D341Med (cell line): Measurements from ENCODE around the gene TNFRSF21.
A peak's percentile ranks its signal among the peaks of the same experiment; 100 is the strongest.
"Not testable (repeated sequence)": the region's sequence is repeated elsewhere in the genome, so short reads cannot be mapped to it uniquely, and the experiment has no call there.

Source experiments
- DNase-seq: peaks from one replicate; pipeline ENCODE4 v3.0.0; 2012; ENCODE audit warnings: low spot score

The TNFRSF21 gene, protein sequence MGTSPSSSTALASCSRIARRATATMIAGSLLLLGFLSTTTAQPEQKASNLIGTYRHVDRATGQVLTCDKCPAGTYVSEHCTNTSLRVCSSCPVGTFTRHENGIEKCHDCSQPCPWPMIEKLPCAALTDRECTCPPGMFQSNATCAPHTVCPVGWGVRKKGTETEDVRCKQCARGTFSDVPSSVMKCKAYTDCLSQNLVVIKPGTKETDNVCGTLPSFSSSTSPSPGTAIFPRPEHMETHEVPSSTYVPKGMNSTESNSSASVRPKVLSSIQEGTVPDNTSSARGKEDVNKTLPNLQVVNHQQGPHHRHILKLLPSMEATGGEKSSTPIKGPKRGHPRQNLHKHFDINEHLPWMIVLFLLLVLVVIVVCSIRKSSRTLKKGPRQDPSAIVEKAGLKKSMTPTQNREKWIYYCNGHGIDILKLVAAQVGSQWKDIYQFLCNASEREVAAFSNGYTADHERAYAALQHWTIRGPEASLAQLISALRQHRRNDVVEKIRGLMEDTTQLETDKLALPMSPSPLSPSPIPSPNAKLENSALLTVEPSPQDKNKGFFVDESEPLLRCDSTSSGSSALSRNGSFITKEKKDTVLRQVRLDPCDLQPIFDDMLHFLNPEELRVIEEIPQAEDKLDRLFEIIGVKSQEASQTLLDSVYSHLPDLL

DNA sequence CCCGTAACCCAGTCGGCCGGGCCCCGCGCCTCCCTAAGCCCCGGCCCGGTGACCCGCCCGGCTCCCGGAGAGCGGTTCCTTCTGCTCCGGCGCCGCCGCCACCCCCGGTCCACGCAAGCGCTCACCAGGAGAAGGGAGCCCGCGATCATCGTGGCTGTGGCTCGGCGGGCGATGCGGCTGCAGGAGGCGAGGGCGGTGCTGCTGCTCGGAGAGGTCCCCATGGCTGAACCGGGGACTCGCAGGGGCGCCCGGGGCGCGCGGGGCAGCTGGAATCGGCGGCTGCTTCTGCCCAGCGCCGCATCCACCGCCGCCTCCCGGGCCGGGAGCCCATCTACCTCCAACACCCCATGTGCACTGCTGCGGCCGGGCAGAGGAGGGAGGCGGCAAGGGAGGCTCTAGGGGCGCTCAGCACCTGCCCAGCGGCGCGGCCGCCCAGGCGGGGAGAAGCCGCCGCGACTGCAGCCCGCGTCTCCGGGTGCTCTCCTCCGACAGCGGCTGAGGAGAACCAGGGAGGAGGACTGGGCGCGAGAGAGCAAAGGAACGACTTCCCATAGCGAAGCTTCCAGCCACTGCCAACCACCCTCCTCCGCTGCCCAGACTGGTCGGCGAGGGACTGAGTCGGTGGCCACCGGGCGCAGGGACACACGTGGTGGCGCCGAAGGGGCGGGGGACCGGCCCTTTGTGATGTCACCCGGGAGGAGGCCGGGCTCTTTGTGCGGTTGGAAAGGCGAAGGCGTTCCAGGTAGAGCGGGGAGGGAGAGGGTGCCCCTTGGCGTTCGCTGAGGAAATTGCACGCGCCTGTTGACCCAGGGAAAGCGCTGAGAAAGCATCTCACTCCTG lies at the start of gene TNFRSF21:
TNFRSF21 (minus strand) TSS at position 615 of the 840 bp plus-strand sequence; CDS start at position 221, 394 bp downstream.
- peak; percentile 94 for DNase-seq

DNA sequence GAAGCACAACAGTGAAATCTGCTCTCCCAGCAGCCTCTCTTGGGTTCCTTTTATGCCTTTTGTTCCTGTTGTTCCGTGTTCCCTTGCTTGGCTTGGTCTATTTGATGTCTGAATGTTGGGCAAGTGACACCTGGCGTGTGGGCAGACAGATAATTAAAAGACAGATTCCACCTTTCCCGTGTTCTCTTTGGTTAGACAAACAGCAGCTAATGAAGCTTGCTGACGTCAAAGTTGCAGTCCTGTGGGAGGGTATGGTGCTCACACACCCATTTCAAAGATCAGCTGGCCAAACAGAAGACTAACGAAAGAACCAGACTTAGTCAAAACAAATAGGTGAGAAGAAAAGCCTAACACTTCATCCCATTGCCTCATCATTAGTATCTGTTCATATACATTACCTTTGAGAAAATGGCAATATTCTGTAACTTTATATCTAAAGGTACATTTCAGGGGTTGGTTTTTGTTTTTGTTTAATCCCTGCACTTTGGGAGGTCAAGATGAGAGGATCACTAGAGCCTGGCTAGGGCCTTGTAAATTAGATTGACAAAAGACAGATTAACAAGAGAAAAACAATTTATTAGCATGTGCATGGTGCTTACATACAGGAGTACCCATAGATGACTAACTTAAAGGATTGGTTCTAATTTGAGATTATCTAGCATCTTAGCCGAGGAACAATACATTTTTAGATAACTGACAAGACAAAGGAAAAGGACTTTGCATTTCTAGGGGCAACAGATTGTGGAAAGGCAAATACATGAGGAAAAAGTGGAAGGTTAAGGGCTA lies 48.9 kb upstream of the TNFRSF21 start:
- no peak for DNase-seq

DNA sequence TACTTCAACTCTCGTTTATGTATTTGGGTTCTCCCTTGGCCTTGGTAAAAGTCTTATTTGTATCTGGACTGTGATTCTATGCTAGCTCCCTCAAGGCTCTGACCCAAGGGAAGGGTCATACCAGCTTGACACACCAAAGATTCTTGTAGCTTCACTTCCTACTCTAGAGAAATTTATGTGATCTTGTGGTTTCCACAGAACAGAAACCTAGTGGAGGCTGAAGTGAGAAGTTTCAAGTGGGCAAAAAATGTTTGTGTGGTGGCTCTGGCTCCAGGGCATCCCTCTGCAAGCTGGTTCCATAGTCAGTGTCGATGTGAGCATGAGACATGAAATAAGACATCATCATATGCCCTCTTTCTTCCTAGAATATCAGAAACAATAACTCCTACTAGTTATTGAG lies 48.1 kb upstream of the TNFRSF21 start:
- DNase-seq, result no peak

DNA sequence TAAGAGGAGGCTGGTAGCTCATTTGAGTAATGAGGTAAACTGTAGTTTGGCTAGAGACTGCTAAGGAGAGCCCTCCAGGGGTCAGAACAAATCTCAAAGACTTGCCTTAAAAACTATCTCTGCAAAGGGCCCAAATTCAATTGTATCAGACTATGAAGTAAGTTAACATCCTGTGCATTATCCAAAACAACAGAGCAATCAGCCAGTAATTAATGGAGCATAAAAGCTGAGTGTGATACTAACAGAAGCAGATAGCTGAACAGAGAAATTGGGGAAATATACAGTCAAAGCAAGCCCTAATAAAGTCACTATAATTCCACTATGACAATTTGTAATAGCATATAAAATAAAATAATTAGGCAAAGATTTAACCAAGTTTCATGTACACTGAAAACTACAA lies 45.8 kb upstream of the TNFRSF21 start:
- DNase-seq, result no peak

DNA sequence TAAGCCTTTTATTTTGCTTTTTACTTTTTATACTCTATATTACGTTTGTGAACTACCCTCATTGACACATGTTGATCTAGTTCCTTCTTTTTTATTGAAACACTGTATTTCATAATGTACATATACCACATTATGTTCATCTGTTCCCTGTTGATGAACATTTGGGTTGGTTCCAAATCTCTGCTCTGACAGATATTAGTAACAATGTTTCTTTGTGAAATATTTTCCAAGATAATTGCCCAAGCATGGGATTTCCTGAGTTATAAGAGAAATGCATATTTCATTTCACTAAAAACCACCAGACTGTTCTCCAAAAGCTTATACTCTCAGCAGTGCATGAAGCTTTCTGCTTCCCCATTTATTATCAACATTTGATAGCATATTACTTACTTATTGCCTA lies 44.2 kb upstream of the TNFRSF21 start:
- DNase-seq, result no peak

DNA sequence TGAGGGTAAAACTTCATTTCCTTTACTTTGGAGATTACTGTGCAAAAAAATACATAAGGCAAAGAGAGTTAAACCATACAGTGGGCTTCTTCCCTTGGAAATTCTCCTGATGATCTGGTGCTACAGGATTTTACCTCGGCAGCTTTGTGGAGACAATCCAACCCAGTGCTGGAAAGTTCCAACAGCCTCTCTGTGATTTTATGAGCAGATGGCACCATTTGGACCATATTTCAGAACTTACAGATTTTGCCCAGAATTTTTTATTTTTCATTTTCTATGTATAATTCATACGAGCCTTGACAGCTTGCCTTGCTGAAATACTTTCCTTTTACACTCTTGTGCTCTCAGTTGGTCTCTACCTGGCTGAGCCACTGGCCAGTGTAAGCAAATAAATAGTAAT lies 43.3 kb upstream of the TNFRSF21 start:
- DNase-seq, result no peak

DNA sequence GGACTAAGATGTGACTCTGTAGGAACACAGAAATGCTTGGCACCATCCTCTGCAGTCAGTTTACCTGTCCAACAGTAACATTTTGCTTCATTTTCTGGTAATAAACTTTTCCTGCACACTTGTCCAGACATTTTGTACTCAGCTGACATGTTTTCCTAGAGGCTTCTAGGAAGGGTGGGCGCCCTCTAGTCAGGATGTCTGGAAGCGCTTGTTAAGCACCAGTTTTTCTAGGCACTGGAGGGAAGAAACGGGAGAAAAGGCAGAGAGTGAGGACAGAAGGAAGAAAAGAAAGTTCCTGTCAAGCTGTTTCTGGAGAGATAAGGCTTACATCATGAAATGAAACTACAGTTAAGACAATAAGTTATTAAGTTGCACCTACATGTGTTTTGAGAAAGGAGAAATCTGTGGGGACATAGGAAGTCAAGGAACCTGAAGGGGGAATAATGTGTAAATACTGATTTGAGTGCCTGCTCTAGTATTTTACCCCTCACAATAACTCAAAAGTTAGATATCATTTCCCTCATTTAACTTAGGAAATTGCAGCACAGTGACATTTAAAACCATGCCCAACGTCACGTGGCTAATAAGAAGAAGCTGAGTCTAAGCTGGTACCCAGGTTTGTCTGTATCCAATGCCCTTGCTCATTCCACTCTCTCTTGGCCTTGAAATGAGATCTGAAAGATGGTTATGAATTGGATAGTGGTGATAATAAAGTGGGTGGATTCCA lies 42.7 kb upstream of the TNFRSF21 start:
- DNase-seq, result no peak

DNA sequence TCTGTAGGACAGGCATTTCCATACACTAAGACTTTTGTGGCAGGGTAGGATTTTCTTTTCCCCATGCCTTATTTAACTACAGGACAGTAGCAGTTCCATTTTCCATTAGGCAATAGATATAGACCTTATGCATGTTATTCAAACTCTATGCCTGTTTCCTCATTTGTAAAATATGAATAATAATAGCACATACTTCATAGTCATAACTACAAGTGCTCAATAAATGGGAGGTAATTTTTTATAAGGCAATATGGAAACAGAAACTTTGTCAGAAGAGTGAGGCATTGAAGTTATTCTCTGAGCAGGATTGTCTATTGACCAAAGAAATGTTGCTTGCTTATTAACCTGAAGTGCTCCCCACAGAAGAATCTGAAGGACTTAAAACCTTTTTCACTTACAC lies 41.9 kb upstream of the TNFRSF21 start:
- no peak for DNase-seq

DNA sequence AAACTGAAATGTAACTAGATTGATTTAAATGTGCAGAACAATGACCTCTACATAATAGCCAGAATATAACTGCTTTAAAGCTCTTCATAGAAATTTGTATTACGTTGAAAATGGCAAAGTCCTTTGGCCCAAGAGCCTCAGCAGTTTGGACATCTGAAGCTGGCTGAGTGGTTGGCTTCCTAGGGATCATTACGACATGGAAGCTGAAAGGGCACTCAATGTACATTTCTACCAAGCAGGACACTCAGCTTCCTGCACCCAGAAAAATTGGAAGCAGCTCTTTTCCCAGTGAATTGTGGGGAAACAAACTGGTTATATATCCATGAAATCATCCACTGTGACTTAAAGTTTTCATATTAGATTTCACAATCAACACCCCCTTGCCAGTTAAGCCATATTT lies 40.2 kb upstream of the TNFRSF21 start:
- no peak for DNase-seq

DNA sequence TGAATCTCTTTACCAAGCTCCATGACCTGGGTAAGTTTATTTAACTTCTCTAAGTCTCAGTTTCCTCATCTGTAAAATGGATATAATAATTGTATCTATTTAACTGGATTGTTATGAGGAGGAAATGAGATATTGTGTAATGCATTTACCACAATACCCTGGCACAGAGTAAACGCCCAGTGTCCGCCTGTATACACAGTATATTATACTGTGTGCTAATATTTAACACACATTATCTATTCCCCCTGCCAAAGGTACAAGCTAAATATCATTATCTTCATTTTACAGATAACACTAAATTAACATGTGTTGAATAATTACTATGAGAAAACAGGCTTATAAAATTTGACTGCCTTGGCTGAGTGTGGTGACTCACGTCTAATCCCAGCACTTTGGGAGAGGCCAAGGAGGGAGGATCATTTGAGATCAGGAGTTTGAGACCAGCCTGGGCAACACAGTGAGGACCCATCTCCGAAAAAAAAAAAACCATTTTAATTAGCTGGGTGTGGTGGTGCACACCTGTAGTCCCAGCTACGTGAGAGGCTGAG lies 38.7 kb upstream of the TNFRSF21 start:
- no peak for DNase-seq

DNA sequence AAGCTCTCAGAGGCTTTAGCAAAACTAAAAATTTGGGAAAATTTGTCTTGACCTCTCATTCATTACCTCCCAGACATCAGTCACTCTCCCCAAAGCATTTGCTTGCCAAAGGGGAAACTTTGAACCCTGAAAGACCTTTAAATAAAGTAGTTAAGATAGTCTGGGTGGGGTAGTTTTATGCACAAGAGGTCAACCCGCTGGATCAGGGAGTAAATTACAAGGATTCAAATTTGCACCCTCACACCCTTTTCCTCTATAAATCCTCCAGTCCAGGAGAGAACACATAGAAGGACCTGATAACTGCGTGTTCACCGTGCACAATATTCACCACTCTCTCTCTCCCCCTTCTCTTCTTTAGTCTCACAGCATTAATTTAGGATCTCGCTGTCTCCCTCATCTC lies 36.1 kb upstream of the TNFRSF21 start:
- no peak for DNase-seq

DNA sequence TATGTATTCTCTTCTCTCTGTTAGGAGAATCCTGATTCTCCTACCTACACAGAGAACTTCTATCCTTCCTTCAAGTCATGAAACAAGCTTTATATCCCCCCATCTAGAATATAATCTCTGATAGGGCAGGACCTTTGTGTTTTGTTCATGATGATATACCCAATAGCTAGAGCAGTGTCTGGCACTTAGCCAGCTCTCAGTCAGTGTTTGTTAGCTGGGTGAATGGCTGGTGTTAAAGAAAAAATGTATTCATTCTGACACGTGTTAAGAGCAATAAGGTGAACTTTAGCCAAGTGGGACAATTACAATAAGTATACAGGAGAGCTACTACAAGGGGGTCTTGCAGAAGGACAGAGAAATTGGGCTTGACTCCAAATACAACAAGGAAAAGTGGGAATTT lies 34.3 kb upstream of the TNFRSF21 start:
- no peak for DNase-seq

DNA sequence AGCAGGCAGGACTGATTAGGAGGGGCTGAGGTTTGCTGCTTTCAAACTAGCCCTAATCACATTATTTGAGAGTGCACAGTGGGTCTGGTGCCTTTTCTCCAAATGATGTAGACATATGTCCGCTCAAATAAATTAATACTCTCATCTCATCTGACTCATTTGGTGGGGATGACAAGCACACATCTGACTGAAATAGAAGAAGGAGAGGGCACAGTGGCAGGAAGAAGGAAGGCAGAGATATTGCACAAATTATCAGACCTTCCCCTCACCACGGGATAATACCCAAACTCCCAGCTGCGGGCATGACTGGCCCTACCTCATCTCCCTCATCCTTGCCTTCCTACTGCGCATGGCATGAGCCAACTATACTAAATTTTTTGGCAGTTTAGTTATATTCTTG lies 33.9 kb upstream of the TNFRSF21 start:
- no peak for DNase-seq

DNA sequence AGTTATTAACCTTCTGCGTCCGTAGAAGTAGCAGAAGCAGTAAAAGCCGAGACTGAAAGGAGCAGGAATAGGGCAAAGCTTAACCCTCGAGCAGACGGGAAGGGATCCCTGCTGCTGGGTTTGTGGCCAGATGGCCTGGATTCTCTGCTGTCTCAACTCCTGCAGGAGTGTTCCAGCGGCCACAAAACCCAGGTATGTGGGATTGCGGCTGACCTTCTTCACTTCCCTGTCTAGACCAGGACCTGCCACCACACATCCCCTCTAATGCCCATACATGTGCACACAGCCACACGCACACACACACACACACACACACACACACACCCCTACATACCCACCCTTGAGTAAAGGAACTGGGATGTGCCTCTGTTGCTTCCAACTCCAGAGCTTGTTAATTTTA lies 33.1 kb upstream of the TNFRSF21 start:
- no peak for DNase-seq

DNA sequence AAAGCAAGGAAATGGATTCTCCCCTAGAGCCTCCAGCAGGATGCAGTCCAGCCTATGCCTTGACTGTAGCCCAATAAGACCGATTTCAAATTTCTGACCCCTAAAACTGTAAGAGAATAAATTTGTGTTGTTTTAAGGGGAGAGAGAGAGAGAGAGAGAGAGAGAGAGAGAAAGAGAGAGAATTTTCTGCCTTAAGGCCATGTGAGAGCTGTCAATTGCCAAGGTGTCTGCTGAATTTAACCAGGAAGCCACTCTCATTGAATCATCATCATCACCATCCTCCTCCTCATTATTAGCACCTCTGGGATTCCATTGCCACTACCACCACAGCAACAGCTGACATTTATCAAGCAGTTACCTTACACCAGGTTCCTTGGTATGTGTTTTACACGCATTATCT lies 27.8 kb upstream of the TNFRSF21 start:
- DNase-seq, result no peak

DNA sequence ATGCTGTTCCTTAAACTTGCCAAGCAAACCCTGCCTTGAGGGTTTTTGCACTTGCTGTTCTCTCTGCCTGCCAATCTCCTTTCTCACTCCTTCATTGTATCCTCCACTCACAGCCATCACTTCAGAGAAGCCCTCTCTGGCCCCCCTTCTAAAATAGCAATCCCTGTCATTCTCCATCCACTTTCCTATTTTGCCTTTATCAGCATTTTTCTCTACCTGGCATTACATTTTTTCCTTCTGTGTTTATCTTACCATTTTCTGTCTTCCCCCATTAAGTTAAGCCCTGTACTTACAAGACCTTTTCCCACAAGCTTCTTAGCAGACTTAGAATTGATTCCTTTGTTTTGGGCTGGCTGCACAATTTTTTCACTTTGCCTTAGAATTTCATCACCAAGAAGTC lies 26.6 kb upstream of the TNFRSF21 start:
- no peak for DNase-seq

DNA sequence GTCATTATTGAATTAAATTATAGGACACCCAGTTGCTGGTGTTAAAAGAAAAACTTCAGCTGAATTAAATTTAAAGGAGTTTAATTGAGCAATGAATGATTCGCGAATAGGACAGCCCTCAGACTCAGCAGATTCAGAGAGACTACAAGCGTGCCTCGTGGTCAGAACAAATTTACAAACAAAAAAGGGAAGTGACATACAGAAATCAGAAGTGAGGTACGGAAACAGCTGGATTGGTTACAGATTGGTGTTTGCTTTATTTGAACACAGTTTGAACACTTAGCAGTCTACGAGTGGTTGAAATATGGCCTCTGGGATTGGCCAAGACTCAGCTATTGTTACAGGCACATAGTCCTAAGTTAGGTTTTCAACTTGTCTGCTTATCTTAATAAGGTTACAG lies 25.8 kb upstream of the TNFRSF21 start:
- DNase-seq, result no peak

DNA sequence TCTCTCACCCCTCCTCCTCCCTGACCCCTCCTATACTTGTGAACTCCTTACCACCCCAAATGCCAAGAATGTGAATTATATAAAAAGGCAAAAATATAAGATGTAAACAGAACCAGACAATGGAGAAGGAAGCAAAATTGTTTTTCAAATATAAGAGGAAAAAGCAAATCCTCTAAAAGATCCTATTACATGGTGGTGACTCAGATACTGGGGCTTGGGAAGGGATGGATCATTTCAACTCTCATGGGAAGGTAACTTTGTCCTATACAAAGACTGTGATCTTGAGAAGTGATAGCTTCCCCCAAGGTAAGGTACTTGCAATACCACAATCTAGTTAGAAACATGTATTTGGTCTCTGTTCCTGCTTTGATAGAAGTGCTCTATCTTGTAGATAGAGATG lies 24.6 kb upstream of the TNFRSF21 start:
- DNase-seq, result no peak

DNA sequence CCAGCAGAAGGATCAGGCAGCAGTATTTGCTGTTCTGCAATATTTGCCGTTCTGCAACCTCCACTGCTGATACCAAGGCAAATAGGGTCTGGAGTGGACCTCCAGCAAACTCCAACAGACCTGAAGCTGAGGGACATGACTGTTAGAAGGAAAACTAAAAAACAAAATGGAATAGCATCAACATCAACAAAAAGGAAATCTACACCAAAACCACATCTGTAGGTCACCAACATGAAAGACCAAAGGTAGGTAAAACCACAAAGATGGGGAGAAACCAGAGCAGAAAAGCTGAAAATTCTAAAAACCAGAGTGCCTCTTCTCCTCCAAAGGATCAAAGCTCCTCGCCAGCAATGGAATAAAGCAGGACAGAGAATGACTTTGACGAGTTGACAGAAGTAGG lies 18.9 kb upstream of the TNFRSF21 start:
- not testable (repeated sequence) for DNase-seq

DNA sequence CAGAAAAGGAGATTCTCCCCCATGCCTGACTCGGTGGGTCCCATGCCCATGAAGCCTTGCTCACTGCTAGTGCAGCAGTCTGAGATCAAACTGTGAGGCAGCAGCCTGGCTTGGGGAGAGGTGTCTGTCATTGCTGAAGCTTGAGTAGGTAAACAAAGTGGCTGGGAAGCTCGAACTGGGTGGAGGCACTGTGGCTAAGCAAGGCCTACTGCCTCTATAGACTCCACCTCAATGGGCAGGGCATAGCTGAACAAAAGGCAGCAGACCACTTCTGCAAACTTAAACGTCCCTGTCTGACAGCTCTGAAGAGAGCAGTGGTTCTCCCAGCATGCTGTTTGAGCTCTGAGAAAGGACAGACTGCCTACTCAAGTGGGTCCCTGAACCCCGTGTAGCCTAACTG lies 18.4 kb upstream of the TNFRSF21 start:
- DNase-seq, result not testable (repeated sequence)

DNA sequence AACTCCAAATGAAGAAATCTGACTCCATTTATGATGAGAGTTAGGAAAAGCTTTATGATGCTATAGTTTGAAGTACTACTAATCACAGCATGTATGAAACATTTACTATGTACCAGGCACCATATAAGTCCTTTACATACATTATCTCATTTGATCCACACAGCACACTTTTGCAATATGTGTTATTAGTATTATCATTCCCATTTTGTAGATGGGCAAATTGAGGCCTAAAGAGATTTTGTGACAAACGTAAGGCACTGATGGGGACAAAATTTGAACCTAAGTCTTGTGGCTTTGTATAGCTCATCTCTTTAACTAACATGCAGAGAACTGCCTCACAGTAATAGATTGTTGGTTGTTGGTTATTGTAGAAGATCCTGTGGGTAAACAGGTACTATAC lies 14.2 kb upstream of the TNFRSF21 start:
- no peak for DNase-seq
